ENCODE results near the gene CTNNA3.

CTNNA3 gene

GRCh38 chr10:65968437-65968836, 1727.6 kb downstream of the CTNNA3 start:
- DNase-seq (ENCODE audit: low read depth): no peak
- TF ChIP-seq, protein P1, sequence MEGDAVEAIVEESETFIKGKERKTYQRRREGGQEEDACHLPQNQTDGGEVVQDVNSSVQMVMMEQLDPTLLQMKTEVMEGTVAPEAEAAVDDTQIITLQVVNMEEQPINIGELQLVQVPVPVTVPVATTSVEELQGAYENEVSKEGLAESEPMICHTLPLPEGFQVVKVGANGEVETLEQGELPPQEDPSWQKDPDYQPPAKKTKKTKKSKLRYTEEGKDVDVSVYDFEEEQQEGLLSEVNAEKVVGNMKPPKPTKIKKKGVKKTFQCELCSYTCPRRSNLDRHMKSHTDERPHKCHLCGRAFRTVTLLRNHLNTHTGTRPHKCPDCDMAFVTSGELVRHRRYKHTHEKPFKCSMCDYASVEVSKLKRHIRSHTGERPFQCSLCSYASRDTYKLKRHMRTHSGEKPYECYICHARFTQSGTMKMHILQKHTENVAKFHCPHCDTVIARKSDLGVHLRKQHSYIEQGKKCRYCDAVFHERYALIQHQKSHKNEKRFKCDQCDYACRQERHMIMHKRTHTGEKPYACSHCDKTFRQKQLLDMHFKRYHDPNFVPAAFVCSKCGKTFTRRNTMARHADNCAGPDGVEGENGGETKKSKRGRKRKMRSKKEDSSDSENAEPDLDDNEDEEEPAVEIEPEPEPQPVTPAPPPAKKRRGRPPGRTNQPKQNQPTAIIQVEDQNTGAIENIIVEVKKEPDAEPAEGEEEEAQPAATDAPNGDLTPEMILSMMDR (conservative IDR thresholded peaks at IDR 0.05; ENCODE audit: low read depth, low read length): no peak
- no peak overlapping the region for H3K4me3 ChIP-seq (ENCODE audit: low read length)

- no peak for DNase-seq (ENCODE audit: low read depth)
- TF ChIP-seq, protein P1 (conservative IDR thresholded peaks at IDR 0.05; ENCODE audit: low read depth, low read length): no peak
- no peak overlapping the region for H3K4me3 ChIP-seq (ENCODE audit: low read length)
These were observed 1731.8 kb downstream of the CTNNA3 start for GRCh38 chr10:65964205-65964604.

DNA sequence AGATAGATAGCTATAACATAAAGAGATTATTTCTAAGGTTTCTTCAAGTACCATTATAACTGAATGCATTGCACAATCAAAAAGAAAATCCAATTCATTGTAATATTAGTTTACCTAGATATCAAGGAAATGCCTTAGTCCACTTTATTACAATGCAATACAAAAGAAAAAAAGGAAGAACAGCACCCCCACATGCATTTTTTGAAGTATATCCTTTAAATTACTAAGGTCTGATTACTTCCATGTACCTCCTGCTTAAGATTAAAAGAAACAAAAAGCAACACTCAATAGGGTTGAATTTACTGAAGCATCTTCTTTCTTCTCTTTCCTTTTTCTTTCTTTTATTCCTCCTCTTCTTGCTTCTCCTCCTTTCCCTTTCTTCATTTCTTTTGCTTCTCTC, 1743.9 kb downstream of the CTNNA3 start:
- TF ChIP-seq, protein P1 (conservative IDR thresholded peaks at IDR 0.05; ENCODE audit: low read depth, low read length): no peak
- DNase-seq (ENCODE audit: low read depth): no peak
- no peak overlapping the region for H3K4me3 ChIP-seq (ENCODE audit: low read length)

- no peak overlapping the region for H3K4me3 ChIP-seq (ENCODE audit: low read length)
- peak; percentile 23 for DNase-seq (ENCODE audit: low read depth)
- TF ChIP-seq, protein P1 (conservative IDR thresholded peaks at IDR 0.05; ENCODE audit: low read depth, low read length): no peak
These were observed 1745.9 kb downstream of the CTNNA3 start for GRCh38 chr10:65950075-65950474.

GRCh38 chr10:65949526-65949925, 1746.5 kb downstream of the CTNNA3 start:
- TF ChIP-seq, protein P1 (conservative IDR thresholded peaks at IDR 0.05; ENCODE audit: low read depth, low read length): no peak
- no peak overlapping the region for H3K4me3 ChIP-seq (ENCODE audit: low read length)
- no peak for DNase-seq (ENCODE audit: low read depth)

DNA sequence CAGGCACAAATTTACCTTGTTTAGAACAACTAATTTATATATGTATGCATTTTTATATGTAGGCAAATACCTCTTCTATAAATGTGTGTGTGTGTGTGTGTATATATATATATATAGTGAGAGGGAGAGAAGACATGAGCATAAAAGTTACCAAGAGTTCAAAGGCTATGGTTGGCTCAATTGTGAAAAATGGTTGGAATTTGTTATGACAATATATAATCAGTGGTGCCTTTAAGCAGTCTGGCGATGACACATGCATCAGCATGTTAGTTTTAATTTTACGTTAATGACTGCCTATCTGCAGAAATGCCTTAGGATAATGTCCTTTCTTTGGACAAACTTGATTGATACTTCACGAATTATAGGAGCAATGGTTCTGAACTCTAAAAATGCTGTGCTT, 1750.9 kb downstream of the CTNNA3 start:
- no peak overlapping the region for H3K4me3 ChIP-seq (ENCODE audit: low read length)
- DNase-seq (ENCODE audit: low read depth): no peak
- TF ChIP-seq, protein P1 (conservative IDR thresholded peaks at IDR 0.05; ENCODE audit: low read depth, low read length): no peak

DNA sequence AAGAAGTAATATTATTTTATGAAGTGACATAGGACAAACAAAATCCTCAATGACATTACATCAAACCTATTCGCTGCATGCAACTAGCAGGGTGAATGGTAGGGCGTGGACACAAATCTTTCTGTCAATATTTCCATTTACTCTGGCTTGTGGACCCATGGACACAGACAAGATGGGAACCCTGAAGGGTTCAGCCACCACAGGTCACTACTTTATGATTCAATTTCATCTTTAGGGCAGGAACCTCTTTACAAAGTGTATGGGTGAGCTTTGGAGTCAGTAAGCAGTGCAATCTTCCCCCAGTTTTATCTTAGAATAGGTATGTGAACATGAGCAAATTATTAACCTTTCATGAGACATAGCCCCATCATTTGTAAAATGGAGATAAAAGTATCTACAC, 1752.5 kb downstream of the CTNNA3 start:
- TF ChIP-seq, protein P1 (conservative IDR thresholded peaks at IDR 0.05; ENCODE audit: low read depth, low read length): no peak
- DNase-seq (ENCODE audit: low read depth): no peak
- H3K4me3 ChIP-seq (ENCODE audit: low read length): no peak overlapping the region

Data from retinal pigment epithelial cell (primary cell).